Measurements from ENCODE around the gene RBFOX1.

GRCh38 chr16:7722761-7723160 lies 390.1 kb downstream of the RBFOX1 start:
- TF ChIP-seq CTCF (IDR thresholded peaks at IDR 0.05; ENCODE audit: poor library complexity, severe bottlenecking): no peak
- TF ChIP-seq EP300 (conservative IDR thresholded peaks at IDR 0.05; ENCODE audit: poor library complexity, severe bottlenecking): no peak
- TF ChIP-seq POLR2AphosphoS5 (IDR thresholded peaks at IDR 0.05): no peak
- TF ChIP-seq EZH2 (IDR thresholded peaks at IDR 0.05; ENCODE audit: borderline replicate concordance, insufficient read depth, low read length, poor library complexity, severe bottlenecking): no peak
- no peak for TF ChIP-seq RAD21 (conservative IDR thresholded peaks at IDR 0.05)
- no peak for TF ChIP-seq TAF1 (IDR thresholded peaks at IDR 0.05; ENCODE audit: low read depth)
- no peak for TF ChIP-seq MXI1 (conservative IDR thresholded peaks at IDR 0.05; ENCODE audit: poor library complexity, severe bottlenecking)
